ENCODE data around the gene ASF1B. TPM values are rescaled to one million over a fixed set of nuclear protein-coding genes. Genes with fewer than 3 reads are reported as not detected.

Gene ASF1B
- total RNA-seq, 2 donors from 2014 or later: 1.5 to 1.9 TPM

DNA sequence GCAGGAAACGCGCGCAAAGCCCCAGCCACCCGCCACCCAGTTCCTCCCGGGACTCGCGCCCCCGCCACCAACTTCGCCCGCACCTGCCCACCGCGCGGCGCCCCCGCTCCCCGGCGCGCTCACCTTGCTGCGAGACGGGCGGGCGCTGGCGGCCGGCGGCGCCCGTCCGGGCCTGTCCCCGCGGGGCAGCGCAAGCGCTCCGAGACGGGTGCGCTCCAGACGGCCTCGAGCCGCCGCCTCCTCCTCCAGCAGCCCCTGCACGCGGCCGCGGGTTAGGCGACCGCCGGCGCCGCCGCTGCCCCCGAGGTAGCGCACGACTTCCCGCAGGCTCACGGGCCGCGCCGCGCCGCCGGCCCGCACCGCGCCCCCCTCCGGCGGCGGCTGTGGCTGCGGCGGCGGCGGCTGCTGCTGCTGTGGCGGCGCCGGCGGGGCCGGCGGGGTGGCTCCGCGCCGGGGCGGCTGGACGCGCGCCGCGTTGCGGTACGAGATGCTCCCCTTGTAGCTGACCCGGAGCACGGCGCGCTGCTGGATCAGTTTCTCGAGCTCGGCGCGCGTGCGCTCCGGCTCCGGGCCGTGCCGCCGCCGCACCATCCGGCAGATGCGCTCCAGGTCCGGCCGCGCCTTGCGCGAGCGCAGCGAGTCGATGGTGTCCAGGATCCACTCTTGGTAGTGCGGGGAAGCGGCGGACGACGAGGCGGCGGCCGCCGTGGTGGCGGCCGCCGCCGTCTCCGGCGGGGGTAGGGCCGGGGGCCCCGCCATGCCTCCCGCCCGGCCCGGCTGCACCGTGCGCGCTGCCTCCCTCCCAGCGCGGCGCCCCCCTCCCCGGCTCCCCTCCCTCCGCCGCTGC is 46.5 kb downstream of the ASF1B start:
- Mint-ChIP-seq H3K27me3 (no peaks in the 10 kb centered on the region), H3K27ac (peak overlapping the region; percentile 86), H3K36me3 (ENCODE audit: low read depth) (peaks cover 3% of the 10 kb centered on the region), H3K4me1 (peaks cover 12% of the 10 kb centered on the region), H3K4me3 (peak overlapping the region; percentile 88)
- H3K9me3 ChIP-seq (ENCODE audit: control insufficient read depth, low read length, poor library complexity, severe bottlenecking): no peaks in the 10 kb centered on the region
- peak; percentile 25 for ATAC-seq
- DNase-seq: peak; percentile 37 to 46 (median 43)

DNA sequence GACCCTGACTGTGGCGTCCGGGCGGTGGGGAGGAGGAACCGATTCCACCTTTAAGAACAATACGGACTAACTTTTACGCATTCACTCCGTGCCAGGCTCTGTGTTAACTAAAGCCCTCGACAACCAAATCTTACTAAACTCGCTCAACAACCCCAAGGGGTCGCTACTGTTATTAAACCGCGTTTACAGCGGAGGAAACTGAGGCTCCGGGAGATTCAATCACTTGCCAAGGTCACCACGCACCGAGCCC is 47.1 kb downstream of the ASF1B start:
- DNase-seq (no peak), ATAC-seq (no peak)
- Mint-ChIP-seq H3K36me3 (ENCODE audit: low read depth) (peaks cover 3% of the 10 kb centered on the region), H3K4me1 (peaks cover 12% of the 10 kb centered on the region), H3K27me3 (no peaks in the 10 kb centered on the region), H3K27ac (peak overlapping the region; percentile 86), H3K4me3 (peak overlapping the region; percentile 80)
- H3K9me3 ChIP-seq (ENCODE audit: control insufficient read depth, low read length, poor library complexity, severe bottlenecking): no peaks in the 10 kb centered on the region

DNA sequence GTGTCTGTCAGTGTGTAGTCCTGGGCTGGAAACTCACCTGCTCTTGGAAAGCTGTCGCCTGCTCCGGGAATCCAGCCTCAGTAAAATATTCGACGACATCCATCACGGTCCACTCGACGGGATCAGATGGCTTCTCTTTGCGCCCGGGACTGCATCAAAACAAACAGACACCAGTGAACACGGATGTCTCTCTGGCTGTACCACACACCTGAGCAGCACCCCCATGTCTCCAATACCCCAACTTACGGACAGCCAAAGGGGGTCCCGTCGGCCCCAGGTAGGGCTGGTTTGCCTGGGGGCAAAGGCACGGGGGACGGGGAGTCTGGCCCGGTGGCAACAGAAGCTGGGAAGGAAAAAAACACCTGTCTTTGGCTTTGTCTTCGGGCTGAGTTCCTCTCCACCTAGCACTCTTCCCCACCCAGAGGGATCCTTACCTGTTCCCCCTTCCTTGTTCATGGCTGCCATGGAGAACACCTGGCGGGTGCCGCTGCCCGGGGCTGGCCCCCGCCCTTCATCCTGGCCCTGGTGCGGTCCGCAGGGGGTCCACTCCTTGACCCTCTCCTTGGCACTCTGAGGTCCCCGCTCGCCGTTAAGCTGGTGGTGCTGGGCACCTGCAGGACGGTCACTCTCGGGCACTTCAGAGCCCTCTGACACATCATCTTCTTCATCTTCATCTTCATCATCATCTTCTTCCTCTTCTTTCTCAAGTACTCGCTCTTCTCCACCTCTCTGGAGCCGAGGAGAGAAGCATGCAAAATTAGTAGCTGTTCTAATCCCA is 47.6 kb downstream of the ASF1B start:
- peak overlapping the region; percentile 80 for H3K4me3 Mint-ChIP-seq
- H3K27ac Mint-ChIP-seq: peak overlapping the region; percentile 86
- H3K4me1 Mint-ChIP-seq: peaks cover 12% of the 10 kb centered on the region
- no peak for DNase-seq
- no peaks in the 10 kb centered on the region for H3K9me3 ChIP-seq (ENCODE audit: control insufficient read depth, low read length, poor library complexity, severe bottlenecking)
- peaks cover 3% of the 10 kb centered on the region for H3K36me3 Mint-ChIP-seq (ENCODE audit: low read depth)
- ATAC-seq: no peak
- H3K27me3 Mint-ChIP-seq: no peaks in the 10 kb centered on the region

DNA sequence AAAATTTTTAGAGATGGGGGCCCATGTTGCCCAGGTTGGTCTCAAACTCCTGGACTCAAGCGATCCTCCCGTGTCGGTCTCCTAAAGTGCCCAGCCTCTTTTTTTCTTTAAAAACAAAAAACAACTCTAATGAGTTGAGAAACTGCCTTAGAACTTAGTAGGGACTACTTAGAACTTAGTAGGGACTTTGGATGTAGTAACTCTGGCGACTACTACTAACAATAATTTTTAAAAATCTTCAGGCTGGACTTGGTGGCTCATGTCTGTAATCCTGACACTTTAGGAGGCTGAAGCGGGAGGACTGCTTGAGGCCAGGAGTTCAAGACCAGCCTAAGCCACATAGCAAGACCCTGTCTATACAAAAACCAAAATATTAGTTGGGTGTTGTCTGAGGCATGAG is 50.3 kb downstream of the ASF1B start:
- Mint-ChIP-seq H3K27me3 (no peaks in the 10 kb centered on the region), H3K27ac (no peak overlapping the region), H3K4me3 (no peak overlapping the region), H3K4me1 (peaks cover 18% of the 10 kb centered on the region), H3K36me3 (ENCODE audit: low read depth) (peaks cover 3% of the 10 kb centered on the region)
- no peaks in the 10 kb centered on the region for H3K9me3 ChIP-seq (ENCODE audit: control insufficient read depth, low read length, poor library complexity, severe bottlenecking)
- ATAC-seq: no peak
- DNase-seq: no peak

DNA sequence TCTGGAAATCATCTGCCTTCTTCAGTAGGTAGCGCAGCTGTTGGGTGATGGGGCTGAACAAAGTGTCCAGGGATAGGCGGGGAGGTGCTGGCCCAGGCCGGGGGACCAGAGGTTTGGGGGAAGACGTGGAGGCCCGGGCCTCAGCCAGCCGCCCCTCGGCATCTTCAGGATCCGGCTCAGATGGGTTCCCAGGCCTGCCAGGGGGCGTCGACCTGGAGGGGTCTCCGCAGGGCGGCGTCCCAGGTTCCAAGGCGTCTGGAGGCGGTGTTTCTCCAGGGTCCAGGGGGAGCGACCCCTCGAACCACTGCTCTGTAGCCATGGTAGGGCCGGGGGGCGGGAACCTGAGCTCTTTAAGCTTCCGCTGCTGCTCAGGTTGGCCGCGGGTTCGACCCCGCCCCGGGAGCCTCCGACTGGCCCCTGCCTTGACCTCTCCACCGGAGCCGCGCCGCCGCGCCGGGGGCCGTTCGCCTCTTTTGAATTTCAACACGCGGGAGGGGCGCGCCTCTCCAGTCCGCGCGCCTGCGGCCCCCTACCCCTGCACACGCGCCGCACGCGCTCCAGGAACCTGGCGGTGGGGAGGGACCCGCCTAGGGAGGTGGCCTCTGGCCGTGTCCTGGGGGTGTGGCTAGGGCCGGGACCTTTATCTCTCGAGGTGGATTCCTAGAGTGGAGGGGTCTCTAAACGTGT is 50.9 kb downstream of the ASF1B start, which contains the start of gene C19orf67:
TSS of gene C19orf67 (minus strand) at position 475 of the 687 bp plus-strand sequence. CDS start at position 319, 156 bp downstream.
- H3K9me3 ChIP-seq (ENCODE audit: control insufficient read depth, low read length, poor library complexity, severe bottlenecking): no peaks in the 10 kb centered on the region
- Mint-ChIP-seq H3K4me3 (no peak within 1 kb of the TSS), H3K27ac (no peak within 1 kb of the TSS), H3K4me1 (peaks cover 19% of the 10 kb centered on the region), H3K36me3 (ENCODE audit: low read depth) (peaks cover 3% of the 10 kb centered on the region), H3K27me3 (no peaks in the 10 kb centered on the region)
- ATAC-seq (no peak), DNase-seq (no peak)

DNA sequence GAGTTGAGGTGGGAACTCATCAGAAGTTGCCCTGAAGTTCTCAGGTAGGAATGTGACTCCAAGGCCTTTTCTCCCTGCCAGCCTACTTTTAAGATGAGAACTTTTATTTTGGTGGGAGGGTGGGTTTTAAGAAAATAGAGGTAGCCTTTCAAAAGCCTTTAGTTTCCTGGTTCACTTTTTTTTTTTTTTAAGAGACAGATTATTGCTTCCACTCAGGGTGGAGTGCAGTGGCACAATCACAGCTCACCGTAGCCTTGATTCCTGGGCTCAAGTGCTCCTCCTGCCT is 53.8 kb downstream of the ASF1B start:
- Mint-ChIP-seq H3K4me3 (peak overlapping the region; percentile 3), H3K27me3 (no peaks in the 10 kb centered on the region), H3K27ac (peak overlapping the region; percentile 90), H3K4me1 (peaks cover 15% of the 10 kb centered on the region), H3K36me3 (ENCODE audit: low read depth) (no peaks in the 10 kb centered on the region)
- no peaks in the 10 kb centered on the region for H3K9me3 ChIP-seq (ENCODE audit: control insufficient read depth, low read length, poor library complexity, severe bottlenecking)
- ATAC-seq: no peak
- DNase-seq: no peak

DNA sequence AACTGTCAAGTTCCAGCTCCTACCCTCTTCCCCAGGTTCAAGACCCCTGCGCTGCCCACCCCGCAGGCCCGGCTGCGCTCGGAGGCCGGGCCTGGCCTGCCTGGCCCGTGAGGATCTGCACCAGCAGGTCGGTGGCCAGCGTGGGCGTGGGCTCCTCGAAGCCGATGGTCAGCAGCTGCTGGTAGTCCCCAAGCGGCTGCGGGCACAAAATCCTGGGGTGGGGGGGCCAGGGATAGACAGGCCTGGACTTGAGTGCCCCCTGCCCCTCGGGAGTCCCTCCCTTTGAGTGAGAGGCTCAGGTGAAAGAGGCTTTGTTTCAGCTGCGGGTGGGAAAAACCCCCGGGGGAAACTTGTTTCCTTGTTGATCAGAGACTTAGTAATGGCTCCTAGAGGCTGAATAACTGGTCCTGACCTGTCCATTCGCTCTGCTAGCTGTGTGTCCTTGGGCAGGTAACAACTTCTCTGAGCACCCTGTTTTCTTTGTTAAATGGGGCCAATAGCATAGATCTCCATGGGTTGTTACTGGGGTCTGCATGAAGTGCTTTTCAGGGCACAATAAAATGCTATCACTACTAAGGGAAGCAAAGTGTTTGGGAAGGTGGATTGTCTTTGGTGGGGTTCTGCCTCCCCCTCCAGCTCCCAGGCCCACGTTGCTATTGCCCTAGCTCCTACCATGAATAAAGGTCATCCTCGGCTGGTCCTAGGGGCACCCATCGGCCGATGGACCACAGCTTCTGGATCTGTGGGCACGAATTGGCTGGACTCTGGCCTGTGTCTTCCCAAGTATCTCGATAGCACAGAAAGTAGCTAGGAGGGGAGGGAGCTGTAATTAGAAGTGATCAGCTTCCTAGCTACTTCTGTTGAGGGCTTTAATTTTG is 54.4 kb downstream of the ASF1B start:
- peak; percentile 23 to 35 (median 29) for DNase-seq
- H3K27ac Mint-ChIP-seq: peak overlapping the region; percentile 90
- H3K4me3 Mint-ChIP-seq: peak overlapping the region; percentile 93
- H3K4me1 Mint-ChIP-seq: peaks cover 17% of the 10 kb centered on the region
- peak; percentile 40 for ATAC-seq
- no peaks in the 10 kb centered on the region for H3K9me3 ChIP-seq (ENCODE audit: control insufficient read depth, low read length, poor library complexity, severe bottlenecking)
- H3K36me3 Mint-ChIP-seq (ENCODE audit: low read depth): no peaks in the 10 kb centered on the region
- no peaks in the 10 kb centered on the region for H3K27me3 Mint-ChIP-seq

DNA sequence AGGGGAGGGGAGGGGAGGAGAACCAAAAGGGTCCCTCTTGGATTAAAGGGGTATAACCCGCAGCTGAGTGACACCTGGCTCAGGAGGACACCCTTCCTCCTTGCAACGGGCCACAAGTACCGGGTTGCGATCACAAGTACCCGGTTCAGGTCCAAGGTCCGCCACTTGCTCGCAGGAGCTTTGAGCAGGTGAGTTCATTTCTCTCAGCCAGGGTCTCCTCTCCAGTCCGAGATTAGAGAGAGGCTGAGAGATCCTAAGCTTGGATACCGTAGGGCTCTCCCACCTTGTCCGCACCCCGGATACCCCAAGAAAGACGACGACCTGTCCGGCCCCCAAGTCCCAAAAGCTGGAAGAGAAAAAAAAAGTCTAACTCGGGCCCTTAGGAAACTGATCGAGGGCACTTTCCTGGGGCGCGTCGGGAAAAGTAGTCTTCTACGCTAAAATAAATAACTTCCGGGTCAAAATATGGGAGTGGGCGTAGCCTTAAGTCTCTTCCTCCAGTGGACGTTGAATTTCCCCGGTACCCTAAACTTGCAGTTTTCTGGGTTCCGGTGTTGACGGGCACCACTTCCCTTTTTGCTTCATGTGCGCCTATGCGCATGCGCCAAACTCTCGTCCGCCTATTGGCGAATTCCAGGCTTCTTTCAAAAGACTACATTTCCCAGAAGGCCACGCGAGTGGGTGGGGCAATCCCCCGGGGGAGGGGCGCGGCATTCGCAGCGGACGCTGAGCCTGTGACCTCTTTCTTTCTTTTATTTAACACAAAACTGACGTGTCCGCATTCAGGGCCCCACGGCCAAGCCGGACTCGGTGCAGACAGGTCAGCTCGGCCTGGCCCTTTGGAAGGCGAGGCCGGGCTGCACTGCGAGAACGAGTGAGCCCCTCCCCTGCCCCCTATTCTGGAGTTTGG is 55.2 kb downstream of the ASF1B start:
- Mint-ChIP-seq H3K36me3 (ENCODE audit: low read depth) (no peaks in the 10 kb centered on the region), H3K27me3 (no peaks in the 10 kb centered on the region), H3K4me3 (peak overlapping the region; percentile 93), H3K27ac (peak overlapping the region; percentile 90), H3K4me1 (peaks cover 17% of the 10 kb centered on the region)
- ATAC-seq (peak; percentile 93), DNase-seq (peak; percentile 93 to 99 (median 97))
- no peaks in the 10 kb centered on the region for H3K9me3 ChIP-seq (ENCODE audit: control insufficient read depth, low read length, poor library complexity, severe bottlenecking)

DNA sequence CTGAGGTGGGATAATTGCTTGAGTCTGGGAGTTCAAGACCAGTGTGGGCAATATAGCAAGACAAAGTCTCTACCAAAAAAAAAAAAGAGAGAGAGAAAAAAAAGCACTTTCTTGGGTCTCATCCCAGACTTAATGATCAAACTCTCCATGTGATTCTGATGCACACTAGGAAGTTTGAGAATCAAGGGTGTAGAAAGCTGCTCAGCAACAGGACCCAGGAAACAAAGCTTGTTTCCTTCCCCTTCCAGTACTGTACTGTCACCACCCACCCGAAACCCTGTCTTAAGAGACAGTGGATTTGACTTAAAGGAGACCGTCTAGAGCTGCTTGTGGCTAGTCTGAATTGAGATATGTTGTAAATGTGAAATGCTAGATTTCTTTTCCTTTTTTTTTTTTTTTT is 58.0 kb downstream of the ASF1B start:
- H3K9me3 ChIP-seq (ENCODE audit: control insufficient read depth, low read length, poor library complexity, severe bottlenecking): no peaks in the 10 kb centered on the region
- no peak for DNase-seq
- Mint-ChIP-seq H3K4me3 (no peak overlapping the region), H3K27me3 (no peaks in the 10 kb centered on the region), H3K36me3 (ENCODE audit: low read depth) (no peaks in the 10 kb centered on the region), H3K4me1 (peaks cover 28% of the 10 kb centered on the region), H3K27ac (no peak overlapping the region)
- no peak for ATAC-seq

DNA sequence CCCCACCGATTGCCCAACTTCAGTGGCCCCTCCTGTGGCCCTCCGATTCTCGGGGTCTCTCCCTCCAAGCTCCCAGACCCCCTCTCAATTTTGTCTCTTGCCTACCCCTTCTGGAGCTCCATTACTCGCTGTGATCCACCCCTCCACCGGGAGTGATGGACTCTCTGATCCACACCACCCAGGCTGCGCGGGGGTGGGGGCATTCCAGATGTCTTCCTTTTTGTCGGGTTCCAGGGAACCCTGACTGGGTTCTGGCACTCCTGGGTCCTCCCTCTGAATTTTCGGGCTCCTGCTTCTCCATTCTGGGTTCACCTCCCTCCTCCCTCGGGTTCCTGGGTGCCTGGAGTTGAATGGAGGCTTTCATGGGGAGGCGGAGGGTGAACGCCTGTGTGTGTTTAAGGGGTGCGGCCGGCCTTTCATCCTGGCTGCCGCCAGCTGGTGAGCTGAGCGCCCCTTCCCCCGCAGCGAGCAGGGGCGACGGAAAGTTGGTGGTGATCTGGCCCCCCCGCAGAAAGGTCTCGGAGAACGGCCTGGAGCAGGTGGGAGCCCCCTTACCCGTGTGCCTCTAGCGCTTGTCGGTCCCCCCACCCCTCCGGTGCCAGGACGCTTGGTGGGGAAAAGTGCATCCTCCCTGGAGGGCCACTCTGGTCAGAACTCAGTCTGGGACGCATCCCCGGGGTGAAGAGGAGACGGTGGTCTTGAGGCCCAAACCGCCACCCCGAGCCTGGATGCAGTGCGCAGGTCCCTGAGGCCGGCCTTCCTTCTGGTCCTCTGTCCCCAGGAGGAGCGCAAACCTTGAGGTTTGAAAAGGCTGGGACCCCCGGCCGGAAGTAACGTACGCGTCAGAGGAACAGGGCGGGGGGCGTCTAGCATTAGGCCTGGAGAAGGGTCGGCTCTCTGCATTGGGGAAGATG is 62.2 kb downstream of the ASF1B start:
- peak; percentile 11 for ATAC-seq
- Mint-ChIP-seq H3K27me3 (no peaks in the 10 kb centered on the region), H3K27ac (peak overlapping the region; percentile 95), H3K36me3 (ENCODE audit: low read depth) (no peaks in the 10 kb centered on the region), H3K4me3 (peak overlapping the region; percentile 97), H3K4me1 (peaks cover 16% of the 10 kb centered on the region)
- no peak for DNase-seq
- no peaks in the 10 kb centered on the region for H3K9me3 ChIP-seq (ENCODE audit: control insufficient read depth, low read length, poor library complexity, severe bottlenecking)

DNA sequence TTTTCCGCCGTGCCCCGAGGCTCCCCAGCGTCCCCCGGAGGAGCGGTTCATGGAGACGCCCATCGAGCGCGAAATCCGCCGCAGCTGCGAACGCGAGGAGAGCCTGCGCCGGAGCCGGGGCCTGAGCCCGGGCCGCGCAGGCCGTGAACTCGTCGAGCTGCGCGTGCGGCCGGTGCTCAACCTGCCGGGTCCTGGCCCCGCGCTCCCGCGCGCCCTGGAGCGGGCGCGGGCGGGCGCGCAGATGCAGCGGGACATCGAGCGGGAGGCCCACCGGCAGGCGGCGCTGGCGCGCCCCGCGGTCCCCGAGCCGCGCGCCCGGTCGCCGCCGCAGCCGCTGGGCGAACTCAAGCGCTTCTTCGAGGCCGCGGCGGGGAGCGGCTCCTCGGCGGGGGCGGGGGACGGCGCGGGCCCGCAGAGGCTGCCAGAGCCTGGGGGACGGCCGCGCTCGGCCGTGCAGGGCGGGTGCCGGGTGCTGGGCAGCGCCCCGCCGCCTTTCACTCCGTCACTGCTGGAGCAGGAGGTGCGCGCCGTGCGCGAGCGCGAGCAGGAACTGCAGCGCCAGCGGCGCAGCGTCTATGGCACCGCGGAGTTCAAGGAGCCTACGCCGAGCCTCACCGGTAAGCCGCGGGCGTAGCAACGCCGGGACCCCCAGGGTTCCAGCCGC is 63.0 kb downstream of the ASF1B start:
- Mint-ChIP-seq H3K27me3 (no peaks in the 10 kb centered on the region), H3K4me1 (peaks cover 16% of the 10 kb centered on the region), H3K27ac (peak overlapping the region; percentile 95)

More for the DNA sequence above, 63.0 kb downstream of the ASF1B start:
- H3K9me3 ChIP-seq (ENCODE audit: control insufficient read depth, low read length, poor library complexity, severe bottlenecking): no peaks in the 10 kb centered on the region
- peak; percentile 70 to 84 (median 72) for DNase-seq
- Mint-ChIP-seq H3K36me3 (ENCODE audit: low read depth) (no peaks in the 10 kb centered on the region), H3K4me3 (peak overlapping the region; percentile 97)
- peak; percentile 81 for ATAC-seq

Data from T-helper 17 cell (primary cell).